HL-60/S4 (cell line): Measurements from ENCODE around the gene MAST4.
"Not testable (repeated sequence)": the region's sequence is repeated elsewhere in the genome, so short reads cannot be mapped to it uniquely, and the experiment has no call there.

ENCODE experiments used
- in situ Hi-C: fragments of 300-500 bp; cut with MboI; formaldehyde crosslinking; loops from 2 replicates; pipeline ENCODE4 v1.14.3; 2022; ENCODE audit warnings: low sequenced_read_pairs

Gene MAST4

DNA sequence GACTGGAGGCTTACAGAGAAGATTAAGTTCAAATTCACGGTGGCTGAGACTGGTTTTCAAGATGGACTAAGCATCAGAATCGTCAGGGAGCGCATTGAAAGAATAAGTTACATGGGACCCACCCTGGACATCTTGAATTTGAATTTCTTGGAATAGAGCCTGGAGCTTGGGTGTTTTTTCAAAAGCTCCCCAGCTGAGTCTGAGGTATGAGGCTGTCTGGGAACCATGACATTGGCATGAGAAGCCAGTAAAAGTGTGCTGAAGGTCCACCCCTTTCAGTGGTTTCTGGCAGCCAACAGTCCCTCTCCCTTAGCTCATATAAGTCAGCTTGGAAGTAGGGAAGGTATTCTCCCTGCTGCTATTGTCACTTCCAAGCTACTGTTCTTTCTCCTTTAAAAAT lies 97.8 kb downstream of the MAST4 start:
- in situ Hi-C loops: no loop called here

DNA sequence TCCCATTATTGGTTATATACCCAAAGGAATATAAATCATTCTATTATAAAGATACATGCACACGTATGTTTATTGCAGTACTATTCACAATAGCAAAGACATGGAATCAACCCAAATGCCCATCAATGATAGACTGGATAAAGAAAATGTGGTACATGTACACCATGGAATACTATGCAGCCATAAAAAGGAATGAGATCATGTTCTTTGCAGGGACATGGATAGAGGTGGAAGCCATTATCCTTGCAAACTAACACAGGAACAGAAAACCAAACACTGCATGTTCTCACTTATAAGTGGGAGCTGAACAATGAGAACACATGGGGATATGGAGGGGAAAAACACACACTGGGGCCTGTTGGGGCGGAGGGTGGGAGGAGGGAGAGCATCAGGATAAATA lies 99.6 kb downstream of the MAST4 start:
- in situ Hi-C loops: not testable (repeated sequence)

DNA sequence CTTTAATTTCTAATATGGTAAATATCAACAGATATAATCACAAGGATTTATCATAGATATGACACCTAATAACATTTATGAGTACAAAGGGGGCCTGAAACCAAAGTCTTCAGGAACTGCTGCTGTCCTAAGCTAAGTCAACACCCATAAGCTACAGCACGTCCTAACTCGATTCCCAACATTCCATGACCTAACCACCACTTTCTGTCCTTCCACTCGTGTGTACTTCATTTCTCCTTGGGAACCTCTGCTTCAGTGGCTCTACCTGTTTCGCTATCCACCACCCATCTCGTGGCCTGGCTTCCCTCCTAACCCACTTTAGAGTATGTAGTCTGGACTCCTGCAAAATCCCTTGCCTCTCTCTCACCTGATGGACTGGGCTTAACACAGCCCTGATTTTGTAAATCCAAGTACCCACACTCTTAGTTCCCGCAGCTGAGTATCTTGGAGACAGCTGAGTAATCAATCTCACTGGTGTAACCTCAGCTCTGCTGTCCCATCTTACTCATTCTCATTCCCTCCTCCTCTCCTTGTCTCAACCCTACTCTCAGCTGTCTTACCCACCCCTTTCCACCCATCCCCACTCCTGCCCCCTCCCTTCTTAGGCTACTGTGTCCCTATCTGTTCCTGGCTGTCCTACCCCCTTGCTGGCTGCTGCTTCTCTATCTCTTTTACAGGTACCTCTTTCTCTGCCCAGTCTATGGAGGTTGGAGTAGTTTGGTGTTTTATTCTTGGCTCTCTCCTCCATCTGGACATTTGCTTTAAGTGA lies 101.8 kb downstream of the MAST4 start:
- in situ Hi-C loops: no loop called here

DNA sequence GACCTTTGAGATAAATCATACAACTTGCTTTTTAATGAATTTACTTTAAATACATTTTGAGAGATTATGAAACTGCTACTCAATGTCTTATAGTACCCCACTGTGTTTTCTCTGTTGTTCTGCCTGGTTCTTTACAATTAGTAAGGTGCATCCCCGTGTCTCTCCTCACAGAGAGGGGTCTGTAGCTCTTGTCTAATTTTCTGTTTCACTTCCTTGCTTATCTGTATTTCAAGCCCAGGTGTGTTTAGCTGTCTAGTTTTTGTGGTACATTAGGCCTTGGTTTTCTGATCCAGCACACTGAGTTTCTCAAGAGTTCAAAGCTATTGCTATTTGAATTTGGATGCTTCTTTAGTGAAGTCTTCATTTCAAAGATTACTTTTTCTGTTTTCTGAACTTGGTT lies 105.1 kb downstream of the MAST4 start:
- in situ Hi-C loops: no loop called here

DNA sequence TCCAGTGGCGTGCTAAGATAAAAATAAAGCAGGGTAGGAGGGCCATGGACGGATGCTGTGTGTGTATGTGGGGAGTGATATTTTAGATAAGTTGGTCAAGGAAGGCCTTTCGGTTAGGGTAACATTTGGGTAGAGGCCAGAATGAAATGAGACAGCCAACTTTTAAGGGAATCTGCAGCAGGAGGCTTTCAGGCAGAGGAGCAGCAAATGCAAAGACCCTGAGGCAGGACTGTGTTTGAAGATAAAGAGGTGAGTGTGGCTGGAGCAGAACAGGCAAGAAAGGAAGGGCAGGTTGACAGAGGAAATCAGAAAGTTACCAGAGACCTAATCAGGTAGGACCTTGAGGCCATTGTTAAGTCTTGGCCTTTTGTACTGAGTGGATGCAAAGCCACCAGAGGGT lies 106.2 kb downstream of the MAST4 start:
- in situ Hi-C loops: no loop called here

- in situ Hi-C loops: no loop called here
These were observed 108.7 kb downstream of the MAST4 start for GRCh38 chr5:66704790-66705425.

DNA sequence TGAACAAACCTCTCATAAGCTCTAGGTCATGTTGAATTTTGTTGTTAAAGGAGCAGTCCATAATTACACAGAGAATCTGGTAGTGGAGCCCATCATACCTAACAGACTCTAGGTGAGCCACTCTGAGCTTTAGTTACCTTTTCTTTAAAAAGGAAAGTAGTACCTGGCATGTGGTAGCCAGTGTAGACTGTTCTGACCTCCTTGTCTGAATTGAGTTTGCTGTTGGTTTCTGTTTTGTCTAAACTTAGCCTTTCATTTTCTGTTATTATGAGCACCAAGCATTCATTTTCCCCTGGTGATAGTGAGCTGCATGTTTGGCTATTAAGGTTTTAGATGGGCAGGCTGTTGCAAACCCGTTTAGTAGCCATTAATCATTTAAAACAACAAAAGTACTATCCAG lies 112.2 kb downstream of the MAST4 start:
- in situ Hi-C loops: no loop called here

GRCh38 chr5:66710557-66711088 lies 114.4 kb downstream of the MAST4 start:
- in situ Hi-C loops: no loop called here

DNA sequence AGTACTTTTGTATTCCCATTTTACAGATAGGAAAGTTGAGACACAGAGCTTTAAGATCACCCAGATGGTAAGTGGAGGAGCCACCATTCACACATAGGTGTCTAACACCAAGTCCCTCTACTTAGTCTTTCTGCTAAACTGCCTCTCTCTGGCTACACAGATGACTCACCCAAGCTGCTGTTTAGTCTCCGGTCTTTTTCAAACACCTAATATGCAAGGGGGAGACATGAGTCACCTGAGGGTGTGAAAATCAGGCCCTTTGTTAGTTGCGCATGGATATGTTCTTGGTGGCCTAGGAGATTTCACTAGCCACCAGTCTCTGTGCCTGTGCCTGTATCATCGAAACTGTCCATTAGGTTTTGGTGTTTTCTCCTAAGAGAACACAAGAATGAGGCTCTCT lies 117.8 kb downstream of the MAST4 start:
- in situ Hi-C loops: no loop called here

DNA sequence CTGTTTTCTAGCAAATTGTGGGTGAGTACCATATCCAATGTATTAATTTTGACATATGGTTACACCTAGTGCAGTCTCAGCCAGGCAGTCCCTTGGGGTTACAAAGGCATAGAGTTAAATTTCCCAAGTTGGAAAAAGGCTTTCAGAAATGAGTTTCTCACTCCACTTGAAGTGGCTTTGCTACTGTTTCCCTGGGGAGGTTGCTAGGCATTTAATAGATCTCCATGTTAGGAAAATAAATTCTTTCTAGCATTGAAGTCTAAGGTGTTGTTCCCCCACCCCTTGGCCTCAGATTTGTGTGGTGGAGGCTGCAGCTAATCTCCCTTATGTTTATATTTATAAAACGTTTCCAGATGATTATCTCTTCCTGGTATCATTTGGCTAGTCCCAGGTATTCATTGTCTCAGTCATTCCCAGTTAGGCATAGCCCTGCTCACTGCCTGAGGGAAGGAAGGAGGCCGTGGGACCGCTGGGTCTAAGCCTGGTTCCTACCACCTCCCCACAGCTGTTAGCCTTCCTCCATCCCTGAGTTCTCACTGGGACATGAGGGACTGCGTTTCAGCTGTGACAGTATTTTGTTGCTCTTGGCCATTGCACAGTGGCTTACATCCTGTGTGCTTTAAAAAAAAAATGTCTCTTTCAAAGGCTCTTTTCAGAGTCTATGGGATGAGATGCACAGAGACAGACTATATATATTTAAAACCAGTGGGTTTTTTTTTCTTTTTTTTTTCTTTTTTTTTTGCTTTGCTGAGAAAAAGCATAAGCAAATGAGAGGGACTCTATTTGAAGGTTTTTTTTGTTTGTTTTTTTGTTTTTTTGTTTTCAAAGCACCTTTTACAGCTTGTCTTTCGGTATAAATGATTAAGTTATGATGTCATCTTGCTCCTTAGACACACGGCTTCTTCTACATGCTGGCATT lies 121.5 kb downstream of the MAST4 start:
- in situ Hi-C loops: no loop called here

DNA sequence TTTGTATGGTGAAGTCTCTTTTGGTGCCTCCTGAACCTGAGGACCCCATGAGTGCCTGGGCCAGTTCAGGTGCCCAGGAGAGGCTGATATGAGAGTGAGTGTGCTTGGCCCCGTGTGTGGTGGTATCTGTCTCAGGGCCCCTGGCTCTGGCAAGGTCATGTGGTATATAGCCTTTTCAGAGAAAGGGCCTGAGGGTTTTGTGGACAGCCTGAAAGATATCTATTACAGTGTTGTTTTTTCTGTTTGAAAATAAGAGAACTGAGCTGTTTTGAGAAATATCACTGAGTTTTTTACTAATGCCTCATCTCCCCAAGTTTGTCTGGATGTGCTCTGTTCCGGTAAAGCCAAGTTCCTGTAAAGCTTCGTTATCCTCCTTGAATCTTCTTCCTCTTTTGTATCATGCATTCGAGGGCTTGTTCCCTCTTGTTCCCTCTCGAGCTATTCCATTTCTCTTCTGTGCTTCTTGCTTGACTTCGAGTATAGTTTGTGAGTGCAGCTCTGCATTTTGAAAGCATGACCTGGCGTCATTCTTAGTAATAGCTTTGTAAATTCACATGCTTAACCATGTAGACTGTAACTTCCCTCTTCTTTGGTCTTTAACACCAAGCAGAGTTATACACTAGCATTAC lies 122.3 kb downstream of the MAST4 start:
- in situ Hi-C loops: no loop called here

GRCh38 chr5:66720780-66721179 lies 124.6 kb downstream of the MAST4 start:
- in situ Hi-C loops: no loop called here

DNA sequence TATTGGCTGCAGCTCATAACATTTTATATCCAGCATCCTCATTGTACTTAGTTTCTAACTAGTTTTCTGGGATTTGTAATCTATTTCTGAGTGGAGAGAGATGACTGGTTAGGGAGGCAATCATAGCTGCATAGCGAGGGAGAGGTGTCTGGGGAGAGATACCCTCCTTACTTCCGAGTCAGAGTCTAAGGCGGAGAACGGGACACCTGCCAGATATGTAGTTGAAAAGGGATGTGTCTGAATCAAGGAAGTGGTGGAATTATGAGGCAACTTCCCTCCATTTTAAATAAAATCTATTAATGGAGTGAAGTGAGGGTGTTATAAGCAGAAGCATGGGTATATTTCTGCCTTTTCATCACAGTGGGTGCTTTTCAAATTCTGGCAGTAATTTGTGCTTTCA lies 126.5 kb downstream of the MAST4 start:
- in situ Hi-C loops: no loop called here

- in situ Hi-C loops: no loop called here
These were observed 128.4 kb downstream of the MAST4 start for GRCh38 chr5:66724349-66725139.

- in situ Hi-C loops: no loop called here
These were observed 131.4 kb downstream of the MAST4 start for GRCh38 chr5:66727630-66728029.

GRCh38 chr5:66728049-66728448 lies 131.9 kb downstream of the MAST4 start:
- in situ Hi-C loops: no loop called here

- in situ Hi-C loops: no loop called here
These were observed 140.9 kb downstream of the MAST4 start for GRCh38 chr5:66737096-66737495.

GRCh38 chr5:66738136-66738535 lies 141.9 kb downstream of the MAST4 start:
- in situ Hi-C loops: no loop called here

DNA sequence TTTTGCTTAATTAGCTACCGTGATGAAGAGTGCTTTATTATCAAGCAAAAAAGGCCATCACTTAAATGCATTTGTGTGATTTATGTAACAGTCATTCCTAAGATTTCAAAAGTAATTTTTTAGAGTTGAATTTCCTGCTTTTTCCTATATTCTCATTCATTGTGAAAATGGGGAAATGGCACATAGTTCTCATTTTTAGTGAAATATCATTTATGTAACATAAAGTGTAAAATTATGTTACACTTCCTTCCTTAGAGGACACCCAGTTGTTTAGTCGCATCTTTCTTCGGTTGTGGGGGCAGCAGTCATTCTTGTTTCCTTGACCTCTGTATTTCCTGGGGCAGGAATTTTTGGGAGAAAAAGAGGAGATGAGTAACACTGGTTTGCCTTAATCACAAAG lies 142.8 kb downstream of the MAST4 start:
- in situ Hi-C loops: no loop called here

GRCh38 chr5:66739951-66740350 lies 143.8 kb downstream of the MAST4 start:
- in situ Hi-C loops: no loop called here
